Suprapubic skin (tissue), 3 donors: ENCODE measurements around the gene FAM53C.

Source experiments
- EP300 ChIP-seq: sonication (generic); formaldehyde crosslinking; IDR thresholded peaks from one replicate; pipeline ENCODE4 v1.6.1; 2017; ENCODE audit warnings: antibody characterized with exemption
- TF ChIP-seq, protein P1 (sequence below), 2 donors: fragments of 200-600 bp in 1 of 2; fragments of 450-650 bp in 1 of 2; sonication (generic) in 1 of 2; IDR thresholded peaks; one replicate each; pipeline ENCODE4 v1.5.1; 2016 to 2019; ENCODE audit warnings: antibody characterized with exemption in 2 of 2, mild to moderate bottlenecking in 1 of 2, moderate library complexity in 1 of 2

DNA sequence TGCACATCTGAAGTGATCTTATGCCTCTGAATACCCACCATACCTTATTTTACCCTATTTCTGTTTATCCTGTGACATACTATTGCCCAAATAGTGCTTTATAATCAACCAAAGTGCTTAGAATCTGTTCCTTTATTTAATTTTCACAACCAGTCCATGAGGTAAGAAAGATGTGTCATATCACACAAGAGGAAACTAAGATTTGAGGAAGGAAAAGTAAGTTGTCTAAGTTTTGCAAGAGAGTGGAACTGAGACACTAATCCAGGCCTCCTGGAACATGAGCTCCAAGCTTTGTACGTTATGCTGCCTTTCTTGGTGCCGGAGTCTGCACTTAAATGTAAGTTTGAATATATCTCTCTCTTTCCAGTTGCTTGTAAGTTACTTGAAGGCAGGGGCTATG lies 31.6 kb downstream of the FAM53C start:
- TF ChIP-seq, protein P1, sequence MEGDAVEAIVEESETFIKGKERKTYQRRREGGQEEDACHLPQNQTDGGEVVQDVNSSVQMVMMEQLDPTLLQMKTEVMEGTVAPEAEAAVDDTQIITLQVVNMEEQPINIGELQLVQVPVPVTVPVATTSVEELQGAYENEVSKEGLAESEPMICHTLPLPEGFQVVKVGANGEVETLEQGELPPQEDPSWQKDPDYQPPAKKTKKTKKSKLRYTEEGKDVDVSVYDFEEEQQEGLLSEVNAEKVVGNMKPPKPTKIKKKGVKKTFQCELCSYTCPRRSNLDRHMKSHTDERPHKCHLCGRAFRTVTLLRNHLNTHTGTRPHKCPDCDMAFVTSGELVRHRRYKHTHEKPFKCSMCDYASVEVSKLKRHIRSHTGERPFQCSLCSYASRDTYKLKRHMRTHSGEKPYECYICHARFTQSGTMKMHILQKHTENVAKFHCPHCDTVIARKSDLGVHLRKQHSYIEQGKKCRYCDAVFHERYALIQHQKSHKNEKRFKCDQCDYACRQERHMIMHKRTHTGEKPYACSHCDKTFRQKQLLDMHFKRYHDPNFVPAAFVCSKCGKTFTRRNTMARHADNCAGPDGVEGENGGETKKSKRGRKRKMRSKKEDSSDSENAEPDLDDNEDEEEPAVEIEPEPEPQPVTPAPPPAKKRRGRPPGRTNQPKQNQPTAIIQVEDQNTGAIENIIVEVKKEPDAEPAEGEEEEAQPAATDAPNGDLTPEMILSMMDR (IDR thresholded peaks at IDR 0.05), result no peak
- TF ChIP-seq EP300, result no peak
